HT1080 (cell line): Measurements from ENCODE around the gene SRC. TPM values are rescaled to one million over a fixed set of nuclear protein-coding genes. Genes with fewer than 3 reads are reported as not detected.

Experiments
- DNase-seq: peaks from one replicate; pipeline ENCODE4 v3.0.0-alpha.2; 2015; ENCODE audit warnings: low read depth
- total RNA-seq: library from RNA; depleted of rRNA; stranded (reverse); fragments of >200 nt; shearing (Covaris generic); gene quantifications from 2 replicates; pipeline ENCODE4 v1.2.3, GENCODE V29; 2014

Gene SRC
- total RNA-seq, 1 experiment from 2014 or later = 13.9 TPM

DNA sequence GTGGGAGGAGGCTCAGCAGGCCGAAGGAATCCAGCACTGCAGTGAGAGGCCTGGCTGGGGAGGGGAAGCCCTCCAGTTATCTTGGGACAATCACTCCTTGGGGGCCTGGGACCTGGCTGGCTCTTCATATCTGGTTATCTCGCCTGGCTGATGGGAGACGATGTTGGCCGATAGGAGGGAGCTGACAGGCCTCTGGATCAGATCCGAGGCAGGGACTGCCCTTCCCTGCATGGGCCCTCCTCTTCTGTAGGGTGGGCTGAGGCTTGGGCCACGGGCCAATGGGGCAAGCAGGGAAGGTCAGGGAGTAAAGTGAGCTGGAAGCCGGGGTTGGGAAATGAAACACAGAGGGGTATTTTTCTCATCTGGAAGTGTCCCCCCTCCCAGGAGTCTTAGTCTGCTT is 31.3 kb upstream of the SRC start:
- DNase-seq = no peak

GRCh38 chr20:37315021-37315451 is 30.9 kb upstream of the SRC start:
- no peak for DNase-seq

DNA sequence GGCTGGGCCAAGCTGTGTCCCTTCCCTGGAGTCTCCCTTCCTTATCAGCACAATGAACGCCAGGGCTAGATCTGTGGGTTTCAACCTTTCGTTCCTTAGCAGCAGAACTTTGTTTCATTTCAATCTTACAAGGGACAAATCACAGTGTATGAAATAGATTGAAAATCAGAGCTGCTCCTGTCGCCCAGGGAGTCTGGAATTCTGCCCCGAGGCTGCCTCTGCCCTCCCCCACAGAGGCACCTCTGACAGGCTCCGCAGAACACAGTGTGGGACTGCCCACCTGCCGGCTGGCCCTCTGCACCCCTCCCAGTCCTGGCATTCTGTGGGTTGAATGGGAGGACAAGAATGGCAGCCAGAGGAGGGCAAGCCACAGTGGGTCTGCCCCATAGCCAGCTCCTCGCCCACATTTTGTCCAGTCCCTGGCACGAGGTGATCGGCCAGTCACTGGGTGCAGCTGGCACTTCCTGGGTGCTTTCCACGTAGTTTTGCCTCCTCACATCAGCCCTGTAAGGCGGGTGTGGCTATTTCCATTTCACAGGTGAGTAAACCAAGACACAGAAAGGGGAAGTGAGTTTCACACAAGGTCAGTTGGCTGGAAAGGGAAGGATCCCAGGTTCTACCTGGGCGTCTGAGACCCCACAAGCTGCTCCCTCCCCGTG is 30.4 kb upstream of the SRC start:
- DNase-seq = no peak

DNA sequence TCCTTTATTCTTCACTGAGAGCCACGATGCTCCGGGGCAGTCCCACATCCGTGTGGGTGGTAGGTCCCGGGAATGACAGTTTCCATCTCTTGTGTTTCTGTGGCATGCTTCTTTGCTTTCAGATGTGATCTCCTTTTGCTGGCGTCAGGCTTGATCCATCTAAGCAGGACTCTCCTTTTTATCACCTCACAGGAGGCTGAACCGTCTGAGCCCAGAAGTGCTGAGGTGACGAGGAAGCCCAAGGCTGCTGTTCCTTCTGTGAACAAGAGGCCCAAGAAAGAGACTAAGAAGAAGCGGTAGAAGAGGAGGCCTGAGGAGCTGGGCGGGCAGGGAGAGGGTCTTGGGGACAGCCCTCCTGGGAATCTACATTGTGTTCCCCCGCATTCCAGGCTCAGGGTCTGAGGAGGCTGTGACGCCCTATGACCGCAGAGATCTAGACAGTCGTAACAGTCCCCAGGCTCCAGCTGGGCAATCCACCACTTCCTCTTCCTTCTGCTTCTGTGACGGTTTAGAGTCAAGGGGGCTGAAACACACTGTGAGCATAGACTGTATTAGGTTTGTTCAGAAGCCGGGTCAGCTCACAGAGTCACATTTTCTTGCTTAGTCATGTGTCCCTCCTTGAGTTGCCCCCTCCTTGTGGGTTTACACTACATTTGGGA is 29.7 kb upstream of the SRC start:
- DNase-seq = no peak

GRCh38 chr20:37316775-37317170 is 29.2 kb upstream of the SRC start:
- no peak for DNase-seq

- DNase-seq = no peak
These were observed 28.6 kb upstream of the SRC start for GRCh38 chr20:37317316-37317715.

DNA sequence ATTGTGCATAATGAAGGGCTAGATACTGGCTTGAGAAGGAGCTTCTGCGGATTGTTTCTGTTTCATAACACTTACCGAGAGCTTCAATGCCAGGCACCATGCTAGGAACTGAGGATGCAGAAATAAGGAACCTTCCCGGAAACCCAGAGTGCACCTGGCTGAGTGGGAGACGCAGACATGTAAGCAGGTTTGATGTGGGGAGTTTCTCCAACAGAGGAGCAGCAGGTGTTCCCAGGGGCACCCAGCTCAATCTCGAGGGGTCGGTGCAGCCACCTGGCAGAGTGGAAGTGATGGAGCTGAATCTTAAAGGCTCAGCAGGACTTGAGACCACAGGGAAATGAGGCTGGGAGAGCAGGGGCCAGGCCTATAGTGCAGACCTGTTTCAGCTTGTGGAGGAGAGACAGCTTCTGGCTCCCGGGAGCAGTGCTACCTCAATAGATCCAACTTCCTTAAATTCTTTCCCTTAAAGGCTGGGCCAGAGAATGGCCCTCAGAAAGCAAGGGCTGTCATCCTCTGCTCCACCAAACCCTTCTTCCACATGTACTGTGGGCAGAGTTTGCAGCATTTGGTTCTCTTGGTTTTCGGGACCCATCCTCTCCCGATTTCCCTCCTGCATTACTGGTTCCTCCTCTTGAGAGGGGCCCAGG is 27.8 kb upstream of the SRC start:
- DNase-seq = no peak

GRCh38 chr20:37319151-37319671 is 26.7 kb upstream of the SRC start:
- DNase-seq = no peak

- DNase-seq = no peak
These were observed 22.0 kb upstream of the SRC start for GRCh38 chr20:37323985-37324384.

- DNase-seq = no peak
These were observed 20.7 kb upstream of the SRC start for GRCh38 chr20:37325206-37325605.

- DNase-seq = no peak
These were observed 19.3 kb upstream of the SRC start for GRCh38 chr20:37326666-37327065.

- DNase-seq = no peak
These were observed 18.2 kb upstream of the SRC start for GRCh38 chr20:37327748-37328147.

DNA sequence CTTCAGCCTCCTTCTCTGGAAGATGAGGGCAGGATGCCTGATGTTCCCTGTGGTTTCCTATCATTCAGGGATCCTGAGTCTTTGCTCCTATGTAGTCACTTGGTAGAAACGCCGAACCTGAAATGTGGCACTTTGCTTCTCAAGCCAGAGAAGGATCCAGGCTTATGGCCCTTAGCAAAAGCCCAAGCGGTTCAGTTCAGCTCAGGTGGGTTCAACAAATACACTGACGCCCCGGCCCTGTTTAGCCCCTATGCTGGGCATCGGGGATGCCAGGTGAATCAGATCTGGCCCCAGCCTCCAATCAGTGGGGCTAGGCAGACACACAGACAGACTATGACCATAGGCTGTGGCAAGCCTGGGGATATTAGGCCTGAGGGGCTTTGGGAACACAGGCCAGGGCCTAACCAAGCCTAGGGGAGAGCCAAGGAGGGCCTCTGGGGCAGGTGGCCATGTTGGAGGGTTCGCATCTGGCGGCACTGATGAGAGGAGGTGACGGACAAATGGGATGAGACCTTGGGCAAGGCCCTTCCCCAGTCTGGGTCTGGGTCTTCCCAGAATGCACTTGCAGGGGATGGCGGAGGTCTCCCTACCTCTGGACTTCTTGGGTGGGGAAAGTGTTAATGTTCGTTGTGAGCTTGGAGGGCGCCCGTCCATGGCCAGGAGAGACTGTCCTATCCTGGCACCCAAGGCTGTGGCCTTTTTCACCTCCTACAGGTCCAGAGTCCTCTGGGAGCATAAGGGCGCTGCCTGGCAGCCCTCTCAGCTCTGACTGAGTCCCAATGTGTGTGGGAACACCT is 17.6 kb upstream of the SRC start:
- no peak for DNase-seq

GRCh38 chr20:37329481-37330165 is 16.3 kb upstream of the SRC start:
- no peak for DNase-seq

- DNase-seq = no peak
These were observed 15.6 kb upstream of the SRC start for GRCh38 chr20:37330316-37330715.

GRCh38 chr20:37331060-37331857 is 14.7 kb upstream of the SRC start:
- DNase-seq = no peak

- DNase-seq = no peak
These were observed 12.7 kb upstream of the SRC start for GRCh38 chr20:37333130-37333847.

DNA sequence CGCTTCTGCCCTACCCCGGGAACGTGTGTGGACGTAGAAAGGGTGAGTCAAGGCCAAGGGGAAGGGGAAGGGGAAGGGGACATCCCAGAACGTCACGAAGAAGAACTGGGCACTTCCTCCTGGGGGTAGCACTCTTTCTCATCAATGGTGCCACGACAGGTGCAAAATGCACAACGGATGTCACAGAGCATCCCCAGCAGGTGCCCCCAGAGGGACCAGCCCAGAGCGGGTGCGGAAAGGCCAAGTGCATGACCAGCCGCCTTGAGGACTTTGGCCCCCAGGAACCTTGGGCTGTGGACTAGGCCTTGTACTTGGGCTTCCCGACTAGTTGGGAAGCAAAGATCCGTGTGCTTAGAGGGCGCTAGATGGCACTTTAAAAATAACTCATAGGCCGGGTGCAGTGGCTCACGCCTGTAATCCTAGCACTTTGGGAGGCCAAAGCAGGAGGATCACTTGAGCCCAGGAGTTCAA is 12.1 kb upstream of the SRC start:
- DNase-seq = no peak

DNA sequence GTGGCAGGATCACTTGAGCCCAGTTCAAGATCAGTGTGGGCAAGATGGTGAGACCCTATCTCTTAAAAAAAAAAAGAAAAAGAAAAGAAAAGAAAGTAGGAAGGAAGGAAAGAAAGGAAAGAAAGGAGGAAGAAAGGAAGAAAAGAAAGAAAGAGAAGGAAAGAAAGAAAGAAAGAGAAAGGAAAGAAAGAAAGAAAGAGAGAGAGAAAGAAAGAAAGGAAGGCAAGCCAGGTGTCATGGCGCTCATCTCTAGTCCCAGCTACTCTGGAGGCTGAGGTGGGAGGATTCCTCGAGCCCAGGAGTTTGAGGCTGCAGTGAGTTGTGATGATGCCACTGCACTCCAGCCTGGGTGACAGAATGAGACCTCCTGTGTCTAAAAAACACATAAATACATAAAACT is 11.5 kb upstream of the SRC start:
- DNase-seq = no peak
